HCT116 (cell line): Measurements from ENCODE around the gene CAAP1.

Experiments used
- CBX3 ChIP-seq: IDR thresholded peaks from 2 replicates; pipeline ENCODE4 v1.6.1; 2012; ENCODE audit warnings: low read depth
- CEBPB ChIP-seq: IDR thresholded peaks from 2 replicates; pipeline ENCODE4 v1.6.1; 2012; ENCODE audit warnings: low read depth
- CTCF ChIP-seq, 3 experiments: fragments of 200-600 bp in 1 of 3; sonication (generic) in 1 of 3; IDR thresholded peaks in 2 of 3; conservative IDR thresholded peaks in 1 of 3; 2 replicates each; pipeline ENCODE4 v1.5.1; 2012 to 2017; ENCODE audit warnings: low read depth in 2 of 3, low read length in 2 of 3, antibody characterized with exemption in 1 of 3, borderline replicate concordance in 1 of 3, control low read depth in 1 of 3, mild to moderate bottlenecking in 1 of 3, mixed read lengths in 1 of 3, mixed run types in 1 of 3, moderate library complexity in 1 of 3; ENCODE audit not compliant: insufficient read depth in 1 of 3
- MAX ChIP-seq: IDR thresholded peaks from 2 replicates; pipeline ENCODE4 v1.6.1; 2012
- POLR2A ChIP-seq: IDR thresholded peaks from 2 replicates; pipeline ENCODE4 v1.7.0; 2011; ENCODE audit warnings: borderline replicate concordance; ENCODE audit not compliant: insufficient read depth, insufficient read length; ENCODE audit errors: extremely low read depth
- POLR2AphosphoS5 ChIP-seq: IDR thresholded peaks from 2 replicates; pipeline ENCODE4 v1.6.1; 2011; ENCODE audit warnings: mild to moderate bottlenecking, low read depth, low read length, moderate library complexity
- SRF ChIP-seq: IDR thresholded peaks from 2 replicates; pipeline ENCODE4 v1.6.1; 2012; ENCODE audit warnings: low read depth
- YY1 ChIP-seq: IDR thresholded peaks from 2 replicates; pipeline ENCODE4 v1.6.1; 2011; ENCODE audit warnings: low read length, low read depth, moderate library complexity, mild to moderate bottlenecking; ENCODE audit not compliant: insufficient replicate concordance; ENCODE audit errors: extremely low read depth

DNA sequence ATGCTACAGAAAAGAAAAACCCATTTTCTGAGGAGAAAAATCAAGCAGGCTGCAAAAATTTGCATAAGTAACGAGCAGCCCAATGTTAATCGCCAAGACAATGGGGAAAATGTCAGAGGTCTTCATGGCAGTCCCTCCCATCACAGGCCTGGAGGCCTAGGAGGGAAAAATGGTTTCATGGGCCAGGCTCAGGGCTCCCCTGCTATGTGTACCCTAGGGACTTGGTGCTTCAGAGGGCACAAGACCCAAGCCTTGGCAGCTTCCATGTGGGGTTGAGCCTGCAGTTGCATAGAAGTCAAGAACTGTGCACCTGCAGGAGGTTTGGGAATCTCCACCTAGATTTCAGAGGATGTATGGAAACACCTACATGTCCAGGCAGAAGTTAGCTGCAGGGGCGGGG lies 10.4 kb downstream of the CAAP1 start:
- TF ChIP-seq YY1 (no peak), MAX (no peak), CTCF (IDR thresholded peaks at IDR 0.05 in 2 of 3, conservative IDR thresholded peaks at IDR 0.05 in 1 of 3; ENCODE audit: borderline replicate concordance in 1 of 3, insufficient read depth in 1 of 3, low read depth in 2 of 3, low read length in 2 of 3) (no peak), CEBPB (no peak), POLR2AphosphoS5 (no peak), CBX3 (no peak), POLR2A (no peak), SRF (no peak)
